Middle frontal gyrus (tissue), 1 donor: ENCODE measurements around the gene DHRS1.

Experiments used
- DNase-seq: peaks from one replicate; pipeline ENCODE4 v3.0.0-alpha.2; 2015; ENCODE audit warnings: low spot score; ENCODE audit errors: extremely low spot score

The DHRS1 gene

GRCh38 chr14:24299255-24300191 is at the start of gene DHRS1, which contains the start of gene NOP9:
Gene DHRS1, minus strand, starts transcription at chr14:24299780. Its CDS starts 674 bp downstream, at chr14:24299106.
Gene NOP9, plus strand, starts transcription at chr14:24299850. Its CDS starts 105 bp downstream, at chr14:24299955.
- peak; percentile 84 for DNase-seq

- DNase-seq = no peak
These were observed 48.6 kb upstream of the DHRS1 start for GRCh38 chr14:24348186-24348585.

- no peak for DNase-seq
These were observed 47.6 kb upstream of the DHRS1 start for GRCh38 chr14:24347134-24347533.

- no peak for DNase-seq
These were observed 44.4 kb upstream of the DHRS1 start for GRCh38 chr14:24343795-24344660.

GRCh38 chr14:24342889-24343288 is 43.3 kb upstream of the DHRS1 start:
- no peak for DNase-seq

- DNase-seq = no peak
These were observed 41.0 kb upstream of the DHRS1 start for GRCh38 chr14:24340606-24341005.

GRCh38 chr14:24339284-24340151 is 39.9 kb upstream of the DHRS1 start, which contains the start of gene RIPK3:
Gene RIPK3, minus strand, starts transcription at chr14:24339991. Its CDS starts 165 bp downstream, at chr14:24339826.
- DNase-seq = no peak

GRCh38 chr14:24338843-24339242 is 39.3 kb upstream of the DHRS1 start:
- no peak for DNase-seq

- DNase-seq = no peak
These were observed 38.2 kb upstream of the DHRS1 start for GRCh38 chr14:24337824-24338175.

- no peak for DNase-seq
These were observed 37.7 kb upstream of the DHRS1 start for GRCh38 chr14:24337144-24337823.

- no peak for DNase-seq
These were observed 36.0 kb upstream of the DHRS1 start for GRCh38 chr14:24335461-24336171.

- no peak for DNase-seq
These were observed 35.1 kb upstream of the DHRS1 start, which contains the start of gene ADCY4 for GRCh38 chr14:24334431-24335291. Gene ADCY4, minus strand, starts transcription at chr14:24335071. Its CDS starts 419 bp downstream, at chr14:24334652.

GRCh38 chr14:24332268-24332993 is 32.9 kb upstream of the DHRS1 start:
- DNase-seq = no peak

- no peak for DNase-seq
These were observed 32.2 kb upstream of the DHRS1 start for GRCh38 chr14:24331731-24332267.

- DNase-seq = no peak
These were observed 31.5 kb upstream of the DHRS1 start for GRCh38 chr14:24330973-24331674.

GRCh38 chr14:24329736-24330135 is 30.2 kb upstream of the DHRS1 start:
- no peak for DNase-seq

GRCh38 chr14:24329073-24329663 is 29.6 kb upstream of the DHRS1 start:
- DNase-seq = no peak
